ENCODE data around the gene USP40.

DNA sequence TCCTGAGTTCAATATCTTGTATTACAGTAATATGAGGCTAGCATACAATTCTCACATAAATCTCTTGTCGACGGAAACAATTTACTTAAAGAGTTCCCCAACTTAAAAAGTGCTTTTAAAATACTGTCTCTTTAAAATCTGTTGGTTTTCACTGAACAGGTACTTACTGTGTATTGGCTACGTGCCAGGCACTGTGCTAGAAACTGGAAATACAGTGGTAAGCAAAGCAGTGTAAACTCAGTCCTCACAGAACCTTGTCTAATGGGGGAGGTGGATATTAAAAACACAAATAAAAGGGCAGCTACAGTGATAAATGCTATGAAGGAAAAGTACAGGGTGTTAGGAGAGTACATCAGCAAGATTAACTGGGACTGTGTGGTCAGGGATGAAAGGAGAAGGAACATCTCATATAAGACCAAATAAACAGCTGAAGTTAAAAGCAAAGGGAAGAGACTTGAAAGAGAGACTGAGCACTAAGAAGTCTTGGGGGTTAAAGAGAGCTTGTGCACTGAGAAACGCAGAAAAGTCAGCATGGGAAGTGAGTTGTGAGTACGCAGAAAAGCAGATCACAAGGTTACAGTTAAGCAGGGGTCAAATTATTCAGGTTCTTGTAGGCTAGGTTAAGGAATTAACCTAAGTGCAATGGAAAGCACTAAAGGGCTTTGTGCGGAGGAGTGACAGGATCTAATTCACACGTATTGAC, 52.5 kb downstream of the USP40 start:
- TF ChIP-seq SUZ12 (IDR thresholded peaks at IDR 0.05) (no peak), TARDBP (IDR thresholded peaks at IDR 0.05) (no peak), ELF4 (IDR thresholded peaks at IDR 0.05) (no peak), SP1 (IDR thresholded peaks at IDR 0.05) (no peak)

Measured in HEK293T (cell line).